Liver (tissue), 9 donors: ENCODE results near the gene CD164. TPM values are rescaled to one million over a fixed set of nuclear protein-coding genes. Genes with fewer than 3 reads are reported as not detected.

Experiments used
- DNase-seq: peaks from one replicate; pipeline ENCODE4 v3.0.0-alpha.2; 2017; ENCODE audit warnings: low spot score
- H3K27ac ChIP-seq, 2 donors: one replicate each; pipeline ENCODE4 v1.7.0; 2013; ENCODE audit warnings: inconsistent platforms in 2 of 2, low read length in 2 of 2, control low read depth in 1 of 2, low read depth in 1 of 2, mild to moderate bottlenecking in 1 of 2
- H3K27me3 ChIP-seq, 4 donors: one replicate each; pipeline versions ENCODE4 v1.6.1 to v1.7.0; 2013; ENCODE audit warnings: low read length in 3 of 4, inconsistent platforms in 1 of 4, mild to moderate bottlenecking in 1 of 4, moderate library complexity in 1 of 4; ENCODE audit not compliant: control insufficient read depth in 4 of 4, insufficient read depth in 4 of 4
- H3K36me3 ChIP-seq, 4 donors: one replicate each; pipeline versions ENCODE4 v1.6.1 to v1.7.0; 2013; ENCODE audit warnings: low read length in 3 of 4, mild to moderate bottlenecking in 3 of 4, low read depth in 1 of 4, moderate library complexity in 1 of 4; ENCODE audit not compliant: control insufficient read depth in 4 of 4, insufficient read depth in 3 of 4
- H3K4me1 ChIP-seq, 4 donors: one replicate each; pipeline versions ENCODE4 v1.6.1 to v1.7.0; 2013; ENCODE audit warnings: low read length in 3 of 4, mild to moderate bottlenecking in 3 of 4, moderate library complexity in 1 of 4; ENCODE audit not compliant: control insufficient read depth in 4 of 4, insufficient read depth in 4 of 4
- H3K4me3 ChIP-seq, 3 donors: one replicate each; pipeline versions ENCODE4 v1.6.1 to v1.7.0; 2013; ENCODE audit warnings: low read length in 3 of 3, control low read depth in 1 of 3, low read depth in 1 of 3, mild to moderate bottlenecking in 1 of 3
- H3K9ac ChIP-seq, 2 donors: one replicate each; pipeline ENCODE4 v1.7.0; 2013; ENCODE audit warnings: low read length in 2 of 2, mild to moderate bottlenecking in 2 of 2, moderate library complexity in 2 of 2, control low read depth in 1 of 2, low read depth in 1 of 2
- H3K9me3 ChIP-seq, 4 donors: one replicate each; pipeline versions ENCODE4 v1.6.1 to v1.7.0; 2013; ENCODE audit warnings: low read length in 3 of 4; ENCODE audit not compliant: control insufficient read depth in 4 of 4
- ATF3 ChIP-seq: IDR thresholded peaks from 2 replicates; pipeline ENCODE4 v1.6.1; 2016; ENCODE audit warnings: antibody characterized with exemption
- CTCF ChIP-seq: fragments of 150-350 bp; IDR thresholded peaks from 2 replicates; pipeline ENCODE4 v1.5.1; 2017; ENCODE audit warnings: improper control_type of control experiment, low read depth, low read length; ENCODE audit not compliant: missing input control
- EGR1 ChIP-seq, 2 donors: IDR thresholded peaks; 2 replicates each; pipeline ENCODE4 v1.6.1; 2016 to 2018; ENCODE audit warnings: antibody characterized with exemption in 2 of 2, low read depth in 2 of 2
- FOXA1 ChIP-seq: IDR thresholded peaks from 2 replicates; pipeline ENCODE4 v1.6.1; 2016; ENCODE audit warnings: antibody characterized with exemption
- FOXA2 ChIP-seq: IDR thresholded peaks from 2 replicates; pipeline ENCODE4 v1.6.1; 2016; ENCODE audit warnings: antibody characterized with exemption
- GABPA ChIP-seq, 2 donors: IDR thresholded peaks in 1 of 2; conservative IDR thresholded peaks in 1 of 2; 2 replicates each; pipeline ENCODE4 v1.6.1; 2016; ENCODE audit warnings: antibody characterized with exemption in 2 of 2, mild to moderate bottlenecking in 1 of 2, moderate library complexity in 1 of 2
- HNF4A ChIP-seq, 2 donors: conservative IDR thresholded peaks; 2 replicates each; pipeline ENCODE4 v1.6.1; 2016; ENCODE audit warnings: antibody characterized with exemption in 2 of 2, mild to moderate bottlenecking in 2 of 2
- HNF4G ChIP-seq: IDR thresholded peaks from 2 replicates; pipeline ENCODE4 v1.6.1; 2016; ENCODE audit warnings: antibody characterized with exemption
- JUND ChIP-seq, 2 donors: IDR thresholded peaks; 2 replicates each; pipeline ENCODE4 v1.6.1; 2016; ENCODE audit warnings: antibody characterized with exemption in 2 of 2
- MAX ChIP-seq: IDR thresholded peaks from 2 replicates; pipeline ENCODE4 v1.6.1; 2016; ENCODE audit warnings: antibody characterized with exemption
- NR2F2 ChIP-seq: IDR thresholded peaks from 2 replicates; pipeline ENCODE4 v1.6.1; 2016; ENCODE audit warnings: antibody characterized with exemption
- RAD21 ChIP-seq, 2 donors: IDR thresholded peaks; 2 replicates each; pipeline ENCODE4 v1.6.1; 2016; ENCODE audit warnings: antibody characterized with exemption in 2 of 2, mild to moderate bottlenecking in 2 of 2
- REST ChIP-seq: IDR thresholded peaks from 2 replicates; pipeline ENCODE4 v1.6.1; 2016; ENCODE audit warnings: antibody characterized with exemption, mild to moderate bottlenecking
- RXRA ChIP-seq, 2 donors: IDR thresholded peaks; 2 replicates each; pipeline ENCODE4 v1.6.1; 2017 to 2018; ENCODE audit warnings: antibody characterized with exemption in 2 of 2, mild to moderate bottlenecking in 1 of 2
- SP1 ChIP-seq: IDR thresholded peaks from 2 replicates; pipeline ENCODE4 v1.6.1; 2018; ENCODE audit warnings: antibody characterized with exemption, mild to moderate bottlenecking
- TAF1 ChIP-seq: conservative IDR thresholded peaks from 2 replicates; pipeline ENCODE4 v1.6.1; 2016; ENCODE audit warnings: antibody characterized with exemption, mild to moderate bottlenecking
- YY1 ChIP-seq: IDR thresholded peaks from 2 replicates; pipeline ENCODE4 v1.6.1; 2016; ENCODE audit warnings: antibody characterized with exemption, mild to moderate bottlenecking
- ZBTB33 ChIP-seq: IDR thresholded peaks from 2 replicates; pipeline ENCODE4 v1.6.1; 2016; ENCODE audit warnings: antibody characterized with exemption
- WGBS: extraction: QIAGEN DNeasy Blood & Tissue Kit; methylation state at CpG from one replicate; pipeline ENCODE4 v1.1.7; 2013; 5-methylcytosine and 5-hydroxymethylcytosine counted together
- polyA plus RNA-seq, 2 donors: library from polyadenylated mRNA; stranded (reverse) in 1 of 2; unstranded in 1 of 2; fragments of 200-250 nt in 1 of 2; fragments of >200 nt in 1 of 2; fragmentation: Nextera tagmentation in 1 of 2; extraction: Ambion mirVana in 1 of 2; gene quantifications; one replicate each; pipeline versions ENCODE4 v1.2.1 to v1.2.3, GENCODE V29; 2013 to 2015
- total RNA-seq, 2 donors: library from RNA; depleted of rRNA; stranded (reverse); fragments of >200 nt; gene quantifications; one replicate each; pipeline ENCODE4 v1.2.3, GENCODE V29; 2014
- donor health status: healthy.
- donor health status: healthy.
- donor health status: healthy.
- donor health status: healthy.
- donor health status: healthy.

The CD164 gene
- total and polyA plus RNA-seq, 4 donors, result 84.5 to 218 (median 132) TPM

- Histone ChIP-seq H3K4me3 (no peak overlapping the region), H3K27me3 (no peaks in the 10 kb centered on the region), H3K9ac (no peak overlapping the region), H3K4me1 (peaks cover 0 to 21% (median 11%) of the 10 kb centered on the region in 4 donors), H3K36me3 (peaks cover 9 to 50% (median 36%) of the 10 kb centered on the region in 4 donors), H3K27ac (no peak overlapping the region), H3K9me3 (no peaks in the 10 kb centered on the region)
- WGBS, result 88% methylated on average over 4 of the region's 4 CpGs
- no peak for DNase-seq
- TF ChIP-seq TAF1, result no peak
- TF ChIP-seq SP1, result no peak
- no peak for TF ChIP-seq YY1
- no peak for TF ChIP-seq REST
- no peak for TF ChIP-seq MAX
- TF ChIP-seq EGR1 (IDR thresholded peaks at IDR 0.05; ENCODE audit: low read depth in 2 of 2), result no peak
- no peak for TF ChIP-seq RAD21 (IDR thresholded peaks at IDR 0.05)
- no peak for TF ChIP-seq JUND (IDR thresholded peaks at IDR 0.05)
These were observed 7.9 kb downstream of the CD164 start for GRCh38 chr6:109374326-109374892.

- Histone ChIP-seq H3K27me3 (no peaks in the 10 kb centered on the region), H3K4me3 (no peak overlapping the region), H3K9ac (no peak overlapping the region), H3K36me3 (peaks cover 9 to 57% (median 37%) of the 10 kb centered on the region in 4 donors), H3K9me3 (no peaks in the 10 kb centered on the region), H3K27ac (no peak overlapping the region), H3K4me1 (peaks cover 0 to 20% (median 9%) of the 10 kb centered on the region in 4 donors)
- TF ChIP-seq MAX (no peak), GABPA (IDR thresholded peaks at IDR 0.05 in 1 of 2, conservative IDR thresholded peaks at IDR 0.05 in 1 of 2) (no peak), FOXA2 (no peak), CTCF (no peak), ZBTB33 (no peak), HNF4G (no peak), EGR1 (IDR thresholded peaks at IDR 0.05; ENCODE audit: low read depth in 2 of 2) (no peak), NR2F2 (no peak), JUND (IDR thresholded peaks at IDR 0.05) (no peak), RXRA (IDR thresholded peaks at IDR 0.05) (no peak), ATF3 (no peak), TAF1 (no peak), RAD21 (IDR thresholded peaks at IDR 0.05) (no peak), REST (no peak), FOXA1 (no peak), HNF4A (conservative IDR thresholded peaks at IDR 0.05) (no peak), SP1 (no peak), YY1 (no peak)
- WGBS, result 87% methylated on average over 4 of the region's 4 CpGs
- DNase-seq, result no peak
These were observed 8.5 kb downstream of the CD164 start for GRCh38 chr6:109373762-109374161.
